ENCODE measurements around the gene SLC2A2.

SLC2A2 gene

GRCh38 chr3:171026597-171027293 is at the start of gene SLC2A2:
TSS of gene SLC2A2 (minus strand) at chr3:171026720. CDS start at chr3:171026670, 50 bp downstream.
- no peak for DNase-seq
- TF ChIP-seq GATA1 (IDR thresholded peaks at IDR 0.05; ENCODE audit: low read depth, low read length) (no peak), POLR2A (IDR thresholded peaks at IDR 0.05; ENCODE audit: low read length) (no peak)

GRCh38 chr3:171072432-171072831 is 45.9 kb upstream of the SLC2A2 start:
- TF ChIP-seq POLR2A (IDR thresholded peaks at IDR 0.05; ENCODE audit: low read length) (no peak), GATA1 (IDR thresholded peaks at IDR 0.05; ENCODE audit: low read depth, low read length) (no peak)
- DNase-seq = no peak

- DNase-seq = no peak
Measured at GRCh38 chr3:171068658-171069057, 42.1 kb upstream of the SLC2A2 start.

GRCh38 chr3:171066206-171066605 is 39.7 kb upstream of the SLC2A2 start:
- no peak for DNase-seq
- TF ChIP-seq GATA1 (IDR thresholded peaks at IDR 0.05; ENCODE audit: low read depth, low read length) = no peak
- TF ChIP-seq POLR2A (IDR thresholded peaks at IDR 0.05; ENCODE audit: low read length) = no peak

More at GRCh38 chr3:171068658-171069057, 42.1 kb upstream of the SLC2A2 start:
- TF ChIP-seq GATA1 (IDR thresholded peaks at IDR 0.05; ENCODE audit: low read depth, low read length) = no peak

GRCh38 chr3:171065732-171066131 is 39.2 kb upstream of the SLC2A2 start:
- TF ChIP-seq GATA1 (IDR thresholded peaks at IDR 0.05; ENCODE audit: low read depth, low read length) (no peak), POLR2A (IDR thresholded peaks at IDR 0.05; ENCODE audit: low read length) (no peak)
- no peak for DNase-seq

GRCh38 chr3:171064461-171064860 is 37.9 kb upstream of the SLC2A2 start:
- TF ChIP-seq GATA1 (IDR thresholded peaks at IDR 0.05; ENCODE audit: low read depth, low read length) = no peak
- TF ChIP-seq POLR2A (IDR thresholded peaks at IDR 0.05; ENCODE audit: low read length) = no peak
- DNase-seq = no peak

- TF ChIP-seq POLR2A (IDR thresholded peaks at IDR 0.05; ENCODE audit: low read length) (no peak), GATA1 (IDR thresholded peaks at IDR 0.05; ENCODE audit: low read depth, low read length) (no peak)
- DNase-seq = no peak
Measured at GRCh38 chr3:171061749-171062148, 35.2 kb upstream of the SLC2A2 start.

- TF ChIP-seq POLR2A (IDR thresholded peaks at IDR 0.05; ENCODE audit: low read length) (no peak), GATA1 (IDR thresholded peaks at IDR 0.05; ENCODE audit: low read depth, low read length) (no peak)
- no peak for DNase-seq
Measured at GRCh38 chr3:171059978-171060377, 33.5 kb upstream of the SLC2A2 start.

GRCh38 chr3:171058873-171059603 is 32.5 kb upstream of the SLC2A2 start:
- DNase-seq = no peak

GRCh38 chr3:171058058-171058457 is 31.5 kb upstream of the SLC2A2 start:
- DNase-seq = no peak
- TF ChIP-seq GATA1 (IDR thresholded peaks at IDR 0.05; ENCODE audit: low read depth, low read length) = no peak
- no peak for TF ChIP-seq POLR2A (IDR thresholded peaks at IDR 0.05; ENCODE audit: low read length)

More at GRCh38 chr3:171058873-171059603, 32.5 kb upstream of the SLC2A2 start:
- TF ChIP-seq GATA1 (IDR thresholded peaks at IDR 0.05; ENCODE audit: low read depth, low read length) = no peak

GRCh38 chr3:171057072-171057471 is 30.6 kb upstream of the SLC2A2 start:
- TF ChIP-seq POLR2A (IDR thresholded peaks at IDR 0.05; ENCODE audit: low read length) = no peak
- TF ChIP-seq GATA1 (IDR thresholded peaks at IDR 0.05; ENCODE audit: low read depth, low read length) = no peak
- DNase-seq = no peak

- no peak for TF ChIP-seq GATA1 (IDR thresholded peaks at IDR 0.05; ENCODE audit: low read depth, low read length)
- no peak for DNase-seq
Measured at GRCh38 chr3:171056528-171056927, 30.0 kb upstream of the SLC2A2 start.

GRCh38 chr3:171055336-171056178 is 29.0 kb upstream of the SLC2A2 start:
- TF ChIP-seq GATA1 (IDR thresholded peaks at IDR 0.05; ENCODE audit: low read depth, low read length) (no peak), POLR2A (IDR thresholded peaks at IDR 0.05; ENCODE audit: low read length) (no peak)
- no peak for DNase-seq

- DNase-seq = no peak
- no peak for TF ChIP-seq GATA1 (IDR thresholded peaks at IDR 0.05; ENCODE audit: low read depth, low read length)
- no peak for TF ChIP-seq POLR2A (IDR thresholded peaks at IDR 0.05; ENCODE audit: low read length)
Measured at GRCh38 chr3:171054921-171055320, 28.4 kb upstream of the SLC2A2 start.

Data from erythroblast (primary cell).